ENCODE measurements around the gene LASP1. TPM values are rescaled to one million over a fixed set of nuclear protein-coding genes. Genes with fewer than 3 reads are reported as not detected.
A peak's percentile ranks its signal among the peaks of the same experiment; 100 is the strongest.

Gene LASP1
- polyA plus RNA-seq, 4 donors: 147 to 158 (median 151) TPM

GRCh38 chr17:38868817-38869525, 887 bp upstream of the LASP1 start:
- DNase-seq (ENCODE audit: low read depth in 4 of 4, low spot score in 3 of 4): peak in 2 of 4 donors; percentile 88 to 90

GRCh38 chr17:38870259-38871165, 654 bp downstream of the LASP1 start:
- DNase-seq (ENCODE audit: low read depth in 4 of 4, low spot score in 3 of 4): no peak

- no peak for DNase-seq (ENCODE audit: low read depth in 4 of 4, low spot score in 3 of 4)
Observed at GRCh38 chr17:38871247-38872015, 1.6 kb downstream of the LASP1 start.

- DNase-seq (ENCODE audit: low read depth in 4 of 4, low spot score in 3 of 4): no peak
Observed at GRCh38 chr17:38872027-38872511, 2.2 kb downstream of the LASP1 start.

GRCh38 chr17:38872671-38873385, 3.0 kb downstream of the LASP1 start:
- no peak for DNase-seq (ENCODE audit: low read depth in 4 of 4, low spot score in 3 of 4)

GRCh38 chr17:38873640-38874380, 4.0 kb downstream of the LASP1 start:
- no peak for DNase-seq (ENCODE audit: low read depth in 4 of 4, low spot score in 3 of 4)

GRCh38 chr17:38874505-38875400, 4.9 kb downstream of the LASP1 start:
- DNase-seq (ENCODE audit: low read depth in 4 of 4, low spot score in 3 of 4): no peak

- no peak for DNase-seq (ENCODE audit: low read depth in 4 of 4, low spot score in 3 of 4)
Observed at GRCh38 chr17:38875477-38876075, 5.7 kb downstream of the LASP1 start.

GRCh38 chr17:38877130-38877851, 7.4 kb downstream of the LASP1 start:
- DNase-seq (ENCODE audit: low read depth in 4 of 4, low spot score in 3 of 4): no peak

GRCh38 chr17:38879878-38880665, 10.2 kb downstream of the LASP1 start:
- DNase-seq (ENCODE audit: low read depth in 4 of 4, low spot score in 3 of 4): no peak

GRCh38 chr17:38881600-38882191, 11.8 kb downstream of the LASP1 start:
- DNase-seq (ENCODE audit: low read depth in 4 of 4, low spot score in 3 of 4): no peak

GRCh38 chr17:38882870-38883269, 13.0 kb downstream of the LASP1 start:
- DNase-seq (ENCODE audit: low read depth in 4 of 4, low spot score in 3 of 4): no peak

GRCh38 chr17:38883592-38884526, 14.0 kb downstream of the LASP1 start:
- no peak for DNase-seq (ENCODE audit: low read depth in 4 of 4, low spot score in 3 of 4)

GRCh38 chr17:38885044-38885727, 15.3 kb downstream of the LASP1 start:
- no peak for DNase-seq (ENCODE audit: low read depth in 4 of 4, low spot score in 3 of 4)
